Activated naive CD4-positive, alpha-beta T cell (primary cell): Measurements from ENCODE around the gene RPL37A.

Source experiments
- DNase-seq, 4 experiments: peaks; one replicate each; lab custom pipeline; 2025; lab: John Stamatoyannopoulos, UW

The RPL37A gene

GRCh38 chr2:216490061-216490460 lies 8.6 kb upstream of the RPL37A start:
- no peak for DNase-seq

DNA sequence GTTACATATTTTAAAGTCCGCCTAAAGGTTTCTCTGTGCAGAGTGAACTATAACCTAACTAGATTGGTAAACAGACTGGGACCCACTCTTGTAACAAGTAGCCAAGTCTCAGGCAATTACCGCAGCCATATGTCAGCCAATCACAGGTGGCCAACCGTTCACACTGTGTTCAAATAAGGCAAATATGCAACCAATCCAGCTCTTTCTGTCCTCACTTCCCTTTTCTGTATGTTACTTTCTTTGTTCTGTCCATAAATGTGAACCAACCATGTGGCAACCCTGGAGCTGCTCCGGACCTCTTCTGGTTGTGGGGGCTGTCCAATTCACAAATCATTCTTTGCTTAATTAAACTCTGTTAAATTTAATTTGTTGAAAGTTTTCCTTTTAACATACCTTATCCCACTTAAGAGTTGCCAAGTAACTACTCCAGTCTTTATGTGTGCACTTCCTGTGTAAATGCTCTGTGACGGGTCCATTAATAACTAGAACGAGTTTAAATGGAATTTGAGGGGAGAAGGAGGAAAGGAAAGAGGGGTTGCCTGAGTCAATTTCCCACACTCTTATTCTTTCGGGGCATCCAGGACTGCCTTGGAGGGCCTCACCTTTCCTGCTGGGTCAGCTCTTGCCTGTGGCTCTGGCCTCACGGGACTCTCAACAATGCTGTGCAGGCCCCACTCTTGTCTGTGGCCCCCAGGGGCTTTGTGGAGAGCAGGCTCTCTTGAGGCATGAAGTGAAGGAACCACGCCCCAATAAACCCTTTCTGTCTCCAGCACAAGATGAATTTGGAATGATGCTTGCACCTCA lies 6.6 kb upstream of the RPL37A start:
- DNase-seq = no peak

DNA sequence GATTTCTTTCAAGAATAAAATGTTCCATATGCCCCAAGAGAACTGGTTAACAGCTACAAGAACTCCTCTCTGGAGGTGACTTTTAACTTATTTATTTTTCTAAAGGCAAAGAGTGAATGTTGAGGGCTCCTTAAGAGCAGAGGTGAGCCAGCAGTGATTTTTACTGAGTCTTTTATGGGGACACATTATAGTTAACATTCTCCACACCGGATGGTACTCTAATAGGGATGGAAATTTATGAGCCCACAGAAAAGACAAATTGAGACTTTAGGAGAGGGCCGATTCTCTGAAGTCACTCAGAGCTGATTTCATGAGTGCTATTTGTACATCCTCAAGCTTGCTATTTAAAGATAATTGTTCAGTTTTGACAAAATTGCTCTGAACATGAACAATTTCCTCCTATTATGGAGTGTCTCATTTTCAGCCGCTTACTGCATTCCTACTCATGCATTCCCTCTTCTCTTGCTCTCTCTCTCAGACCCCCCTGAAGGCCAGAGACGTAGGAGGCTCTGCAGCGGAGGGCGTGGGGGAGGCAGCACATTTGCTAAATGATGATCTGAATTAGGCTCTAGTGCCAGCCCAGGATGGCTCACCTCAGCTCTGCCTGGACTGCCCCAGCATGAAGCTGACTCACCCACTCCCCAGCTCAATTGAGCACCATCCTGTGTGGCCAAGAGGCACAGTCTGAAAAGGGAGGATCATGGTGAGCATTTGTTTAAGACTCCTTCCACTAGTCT lies 5.9 kb upstream of the RPL37A start:
- DNase-seq = no peak

DNA sequence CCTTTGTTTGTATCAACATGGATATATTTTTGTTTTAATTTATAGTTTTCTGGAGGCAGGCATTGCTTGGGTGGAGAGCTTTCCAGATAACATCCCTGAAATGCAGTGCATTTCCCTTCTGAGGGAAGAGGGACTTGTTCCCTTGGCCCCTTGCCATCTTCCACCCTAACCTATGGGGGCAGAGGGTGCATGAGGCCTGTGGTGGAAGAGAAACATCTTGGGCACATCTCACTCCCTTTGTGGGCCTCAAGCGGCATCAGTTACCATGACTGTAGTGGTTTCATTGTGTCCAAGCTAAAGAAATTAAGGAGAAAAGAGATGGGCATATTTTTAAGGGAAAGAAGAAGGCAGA lies 5.3 kb upstream of the RPL37A start:
- DNase-seq = no peak

DNA sequence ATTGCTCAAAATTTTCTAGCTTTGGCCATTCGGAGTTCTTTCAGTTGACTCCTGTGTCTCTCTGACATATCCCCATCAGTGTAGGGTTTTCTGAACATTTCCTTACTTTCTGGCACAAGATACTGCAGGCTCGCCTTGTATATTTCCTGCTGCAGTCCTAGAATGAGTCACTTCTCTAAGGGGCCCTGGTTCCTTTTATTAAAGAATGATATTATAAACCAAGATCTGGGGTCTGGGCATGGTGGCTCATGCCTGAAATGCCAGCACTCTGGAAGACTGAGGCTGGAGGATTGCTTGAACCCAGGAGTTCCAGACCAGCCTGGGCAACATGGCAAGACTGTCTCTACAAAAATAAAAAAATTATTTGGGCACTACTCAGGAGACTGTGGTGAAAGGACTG lies 3.0 kb upstream of the RPL37A start:
- no peak for DNase-seq

- DNase-seq = no peak
Measured at GRCh38 chr2:216497382-216498069, 1.1 kb upstream of the RPL37A start.

- no peak for DNase-seq
Measured at GRCh38 chr2:216498070-216498378, 620 bp upstream of the RPL37A start.

DNA sequence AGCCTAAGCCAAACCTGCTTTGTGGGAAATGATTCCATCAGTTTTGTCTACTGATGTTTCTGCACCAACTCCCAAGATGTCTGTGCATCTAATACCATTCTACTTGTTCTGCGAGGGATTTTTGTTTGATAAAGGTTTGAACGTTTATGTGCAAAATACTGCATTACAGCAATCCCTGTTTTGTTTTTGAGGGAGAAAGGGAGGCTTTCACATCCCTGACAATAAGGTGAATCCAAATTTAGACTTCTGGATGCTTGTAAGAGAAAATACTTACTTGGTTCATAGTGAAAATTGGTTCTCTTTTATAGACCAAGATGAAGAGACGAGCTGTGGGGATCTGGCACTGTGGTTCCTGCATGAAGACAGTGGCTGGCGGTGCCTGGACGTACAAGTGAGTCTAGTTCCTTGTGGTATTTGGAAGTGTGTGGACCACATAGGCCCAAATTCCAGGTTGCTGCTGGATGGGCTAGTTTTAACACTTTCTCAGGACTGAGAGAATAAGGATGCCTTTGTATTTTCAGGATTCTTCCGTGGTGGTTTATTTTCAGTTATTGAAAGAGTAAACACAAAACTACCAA lies 1.1 kb downstream of the RPL37A start:
- no peak for DNase-seq

- DNase-seq = no peak
Measured at GRCh38 chr2:216500572-216500971, 1.9 kb downstream of the RPL37A start.

DNA sequence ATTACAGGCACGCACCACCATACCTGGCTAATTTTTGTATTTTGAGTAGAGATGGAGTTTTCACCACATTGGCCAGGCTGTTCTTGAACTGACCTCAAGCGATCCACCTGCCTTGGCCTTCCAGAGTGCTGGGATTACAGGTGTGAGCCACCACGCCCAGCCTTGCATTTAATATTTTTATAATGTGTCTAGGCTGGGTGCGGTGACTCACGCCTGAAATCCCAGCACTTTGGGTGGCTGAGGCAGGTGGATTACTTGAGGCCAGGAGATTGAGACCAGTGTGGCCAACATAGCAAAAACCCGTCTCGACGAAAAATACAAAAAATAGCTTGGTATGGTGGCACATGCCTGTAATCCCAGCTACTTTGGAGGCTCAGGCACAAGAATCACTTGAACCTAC lies 3.2 kb downstream of the RPL37A start:
- DNase-seq = no peak

GRCh38 chr2:216502381-216503158 lies 3.9 kb downstream of the RPL37A start:
- DNase-seq = no peak

DNA sequence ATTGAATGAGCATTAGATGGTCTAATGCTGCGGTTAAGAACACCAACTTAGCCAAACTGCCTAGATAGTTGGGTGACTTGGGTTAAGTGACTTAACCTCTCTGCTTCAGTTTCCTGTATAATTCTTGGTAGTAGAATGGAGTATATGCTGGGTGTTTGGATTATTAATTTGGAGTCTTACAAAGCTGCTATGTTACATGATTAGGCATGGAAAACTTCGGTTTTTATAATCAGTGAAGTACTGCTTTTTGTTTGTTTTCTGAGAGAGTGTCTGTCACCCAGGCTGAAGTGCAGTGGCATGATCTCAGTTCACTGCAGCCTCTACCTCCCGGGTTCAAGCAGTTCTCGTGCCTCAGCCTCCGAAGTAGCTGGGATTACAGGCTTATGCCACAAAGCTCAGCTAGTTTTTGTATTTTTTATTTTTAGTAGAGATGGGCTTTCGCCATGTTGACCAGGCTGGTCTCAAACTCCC lies 4.5 kb downstream of the RPL37A start:
- DNase-seq = no peak

GRCh38 chr2:216503697-216504375 lies 5.2 kb downstream of the RPL37A start:
- no peak for DNase-seq

GRCh38 chr2:216504376-216504762 lies 5.7 kb downstream of the RPL37A start:
- DNase-seq = no peak

- no peak for DNase-seq
Measured at GRCh38 chr2:216505133-216506106, 6.8 kb downstream of the RPL37A start.

DNA sequence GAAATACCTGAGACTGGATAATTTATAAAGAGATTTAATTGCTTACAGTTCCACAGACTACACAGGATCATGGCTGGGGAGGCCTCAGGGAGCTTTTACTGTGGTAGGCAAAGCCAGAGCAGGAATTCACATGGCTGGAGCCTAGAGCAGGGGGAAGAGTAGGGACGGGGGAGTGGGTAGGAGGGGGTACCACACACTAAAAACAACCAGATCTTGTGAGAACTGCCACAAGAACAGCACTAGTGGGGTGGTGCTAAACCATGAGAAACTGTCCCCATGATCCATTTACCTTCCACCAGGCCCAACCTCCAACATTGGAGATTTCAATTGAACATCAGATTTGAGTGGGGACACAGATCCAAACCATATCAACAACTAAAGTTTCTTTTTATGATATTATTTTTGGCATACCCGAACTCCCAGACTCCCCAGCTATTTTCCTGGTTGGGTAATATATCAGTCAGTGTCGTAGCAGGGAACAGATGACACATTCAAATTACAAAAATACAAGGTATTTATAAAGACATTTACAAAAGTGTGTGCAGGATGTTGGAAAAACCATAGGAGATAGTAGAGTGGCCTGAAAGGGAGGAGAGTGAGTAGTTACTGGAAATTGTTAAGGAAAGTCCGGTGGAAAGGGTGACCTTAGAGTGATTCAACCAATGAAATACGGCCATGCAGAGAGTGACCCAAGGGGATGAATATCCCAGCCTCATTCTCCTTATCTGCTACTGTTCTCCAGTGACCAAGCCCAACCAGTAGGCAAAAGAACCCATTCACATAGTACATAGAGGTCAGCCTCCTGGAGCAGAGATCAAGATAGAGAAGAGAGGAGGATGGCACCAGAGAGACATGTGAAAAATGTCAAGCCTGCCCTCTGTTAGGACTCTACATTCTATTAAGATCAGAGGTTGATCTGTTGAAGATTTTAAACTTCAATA lies 8.8 kb downstream of the RPL37A start:
- no peak for DNase-seq

DNA sequence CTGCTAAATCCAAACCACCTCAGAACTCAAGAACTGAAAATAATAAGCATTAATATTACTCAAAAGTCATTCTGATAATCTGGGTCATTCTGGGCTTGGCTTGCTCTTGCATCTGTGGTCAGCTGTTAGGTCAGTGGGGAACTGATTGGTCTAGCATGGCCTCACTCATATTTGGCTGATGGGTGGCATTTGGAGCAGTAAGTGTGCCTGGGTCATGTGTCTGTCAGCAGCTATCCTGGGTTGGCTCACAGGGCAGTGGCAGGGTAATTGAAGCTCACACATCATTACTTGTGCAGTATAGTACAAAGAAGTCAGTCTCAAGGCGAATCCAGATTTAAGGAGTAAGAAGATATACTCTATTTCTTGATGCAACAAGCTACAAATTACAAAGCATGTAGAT lies 9.6 kb downstream of the RPL37A start:
- no peak for DNase-seq

GRCh38 chr2:216516730-216517350 lies 18.2 kb downstream of the RPL37A start:
- no peak for DNase-seq
